ENCODE measurements around the gene AFP. TPM values are rescaled to one million over a fixed set of nuclear protein-coding genes. Genes with fewer than 3 reads are reported as not detected.
A peak's percentile ranks its signal among the peaks of the same experiment; 100 is the strongest.

The AFP gene
- total and polyA plus RNA-seq, 2 of the 13 experiments (the other 11 are each of a cell fraction or from before 2014, with no cell fraction given) = 9,434 to 13,105 TPM

DNA sequence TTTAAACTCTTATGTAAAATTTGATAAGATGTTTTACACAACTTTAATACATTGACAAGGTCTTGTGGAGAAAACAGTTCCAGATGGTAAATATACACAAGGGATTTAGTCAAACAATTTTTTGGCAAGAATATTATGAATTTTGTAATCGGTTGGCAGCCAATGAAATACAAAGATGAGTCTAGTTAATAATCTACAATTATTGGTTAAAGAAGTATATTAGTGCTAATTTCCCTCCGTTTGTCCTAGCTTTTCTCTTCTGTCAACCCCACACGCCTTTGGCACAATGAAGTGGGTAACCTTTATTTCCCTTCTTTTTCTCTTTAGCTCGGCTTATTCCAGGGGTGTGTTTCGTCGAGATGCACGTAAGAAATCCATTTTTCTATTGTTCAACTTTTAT is 32.0 kb upstream of the AFP start, which contains the start of gene ALB (continued):
- TF ChIP-seq, protein P1, sequence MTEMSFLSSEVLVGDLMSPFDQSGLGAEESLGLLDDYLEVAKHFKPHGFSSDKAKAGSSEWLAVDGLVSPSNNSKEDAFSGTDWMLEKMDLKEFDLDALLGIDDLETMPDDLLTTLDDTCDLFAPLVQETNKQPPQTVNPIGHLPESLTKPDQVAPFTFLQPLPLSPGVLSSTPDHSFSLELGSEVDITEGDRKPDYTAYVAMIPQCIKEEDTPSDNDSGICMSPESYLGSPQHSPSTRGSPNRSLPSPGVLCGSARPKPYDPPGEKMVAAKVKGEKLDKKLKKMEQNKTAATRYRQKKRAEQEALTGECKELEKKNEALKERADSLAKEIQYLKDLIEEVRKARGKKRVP (CRISPR knock-in tag; IDR thresholded peaks at IDR 0.05) = peak in 1 of 2 experiments; percentile 57; a peak in 2 of 4 replicates
- TF ChIP-seq, protein P2, sequence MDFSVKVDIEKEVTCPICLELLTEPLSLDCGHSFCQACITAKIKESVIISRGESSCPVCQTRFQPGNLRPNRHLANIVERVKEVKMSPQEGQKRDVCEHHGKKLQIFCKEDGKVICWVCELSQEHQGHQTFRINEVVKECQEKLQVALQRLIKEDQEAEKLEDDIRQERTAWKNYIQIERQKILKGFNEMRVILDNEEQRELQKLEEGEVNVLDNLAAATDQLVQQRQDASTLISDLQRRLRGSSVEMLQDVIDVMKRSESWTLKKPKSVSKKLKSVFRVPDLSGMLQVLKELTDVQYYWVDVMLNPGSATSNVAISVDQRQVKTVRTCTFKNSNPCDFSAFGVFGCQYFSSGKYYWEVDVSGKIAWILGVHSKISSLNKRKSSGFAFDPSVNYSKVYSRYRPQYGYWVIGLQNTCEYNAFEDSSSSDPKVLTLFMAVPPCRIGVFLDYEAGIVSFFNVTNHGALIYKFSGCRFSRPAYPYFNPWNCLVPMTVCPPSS (IDR thresholded peaks at IDR 0.05) = no peak
- TF ChIP-seq TRIM24 (CRISPR knock-in tag; IDR thresholded peaks at IDR 0.05) (no peak), SALL1 (CRISPR knock-in tag; IDR thresholded peaks at IDR 0.05) (peak; percentile 33; the same call in 1 of the 2 replicates), ZNF557 (CRISPR knock-in tag; IDR thresholded peaks at IDR 0.05) (no peak), PHB2 (IDR thresholded peaks at IDR 0.05; ENCODE audit: partially characterized antibody) (no peak), ZNF83 (CRISPR knock-in tag; IDR thresholded peaks at IDR 0.05; ENCODE audit: borderline replicate concordance) (no peak), CC2D1A (CRISPR knock-in tag; IDR thresholded peaks at IDR 0.05) (no peak), ZNF556 (CRISPR knock-in tag; IDR thresholded peaks at IDR 0.05; ENCODE audit: borderline replicate concordance) (no peak), PHF21A (CRISPR knock-in tag; IDR thresholded peaks at IDR 0.05) (peak; percentile 18; the same call in 1 of the 2 replicates), YEATS2 (CRISPR knock-in tag; IDR thresholded peaks at IDR 0.05; ENCODE audit: borderline replicate concordance) (peak; percentile 49; the same call in 1 of the 2 replicates), ZNF30 (CRISPR knock-in tag; IDR thresholded peaks at IDR 0.05) (no peak), SIN3A (IDR thresholded peaks at IDR 0.05; ENCODE audit: borderline replicate concordance, low read depth, low read length) (peak; percentile 78; the same call in 1 of the 2 replicates), ZFP1 (CRISPR knock-in tag; IDR thresholded peaks at IDR 0.05) (peak; percentile 73), ZNF883 (CRISPR knock-in tag; IDR thresholded peaks at IDR 0.05; ENCODE audit: not compliant biosample characterization) (no peak), SP2 (CRISPR knock-in tag; IDR thresholded peaks at IDR 0.05) (no peak), FOXK2 (IDR thresholded peaks at IDR 0.05) (no peak), NBN (conservative IDR thresholded peaks at IDR 0.05) (no peak), SP140L (CRISPR knock-in tag; IDR thresholded peaks at IDR 0.05; ENCODE audit: borderline replicate concordance) (0 out of 2 replicates have a peak, but pooled peaks have one; percentile 56), NFE2L1 (CRISPR knock-in tag; IDR thresholded peaks at IDR 0.05; ENCODE audit: borderline replicate concordance) (no peak), SALL2 (CRISPR knock-in tag; IDR thresholded peaks at IDR 0.05) (no peak), ZSCAN31 (CRISPR knock-in tag; IDR thresholded peaks at IDR 0.05; ENCODE audit: low read depth) (peak; percentile 54; the same call in 1 of the 2 replicates), SNAPC2 (CRISPR knock-in tag; IDR thresholded peaks at IDR 0.05) (no peak), POGZ (CRISPR knock-in tag; IDR thresholded peaks at IDR 0.05) (no peak), IKZF1 (IDR thresholded peaks at IDR 0.05) (no peak), KAT7 (CRISPR knock-in tag; IDR thresholded peaks at IDR 0.05; ENCODE audit: borderline replicate concordance) (peak; percentile 95), MIER3 (CRISPR knock-in tag; IDR thresholded peaks at IDR 0.05; ENCODE audit: borderline replicate concordance) (peak; percentile 63; the same call in 1 of the 2 replicates)
- TF ChIP-seq, protein P3, sequence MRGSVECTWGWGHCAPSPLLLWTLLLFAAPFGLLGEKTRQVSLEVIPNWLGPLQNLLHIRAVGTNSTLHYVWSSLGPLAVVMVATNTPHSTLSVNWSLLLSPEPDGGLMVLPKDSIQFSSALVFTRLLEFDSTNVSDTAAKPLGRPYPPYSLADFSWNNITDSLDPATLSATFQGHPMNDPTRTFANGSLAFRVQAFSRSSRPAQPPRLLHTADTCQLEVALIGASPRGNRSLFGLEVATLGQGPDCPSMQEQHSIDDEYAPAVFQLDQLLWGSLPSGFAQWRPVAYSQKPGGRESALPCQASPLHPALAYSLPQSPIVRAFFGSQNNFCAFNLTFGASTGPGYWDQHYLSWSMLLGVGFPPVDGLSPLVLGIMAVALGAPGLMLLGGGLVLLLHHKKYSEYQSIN (CRISPR knock-in tag; IDR thresholded peaks at IDR 0.05; ENCODE audit: borderline replicate concordance) = no peak
- TF ChIP-seq, protein P4, sequence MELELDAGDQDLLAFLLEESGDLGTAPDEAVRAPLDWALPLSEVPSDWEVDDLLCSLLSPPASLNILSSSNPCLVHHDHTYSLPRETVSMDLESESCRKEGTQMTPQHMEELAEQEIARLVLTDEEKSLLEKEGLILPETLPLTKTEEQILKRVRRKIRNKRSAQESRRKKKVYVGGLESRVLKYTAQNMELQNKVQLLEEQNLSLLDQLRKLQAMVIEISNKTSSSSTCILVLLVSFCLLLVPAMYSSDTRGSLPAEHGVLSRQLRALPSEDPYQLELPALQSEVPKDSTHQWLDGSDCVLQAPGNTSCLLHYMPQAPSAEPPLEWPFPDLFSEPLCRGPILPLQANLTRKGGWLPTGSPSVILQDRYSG (CRISPR knock-in tag; IDR thresholded peaks at IDR 0.05) = no peak
